ENCODE data around the gene PLCH1.

- no peak for TF ChIP-seq CTCF (IDR thresholded peaks at IDR 0.05; ENCODE audit: borderline replicate concordance, extremely low read depth, low read length, poor library complexity, severe bottlenecking)
- no peak for TF ChIP-seq EZH2 (IDR thresholded peaks at IDR 0.05; ENCODE audit: borderline replicate concordance, low read depth, low read length, severe bottlenecking)
Observed at GRCh38 chr3:155512867-155513261, 232.0 kb downstream of the PLCH1 start.

Measured in DND-41 (cell line).